Smooth muscle cell (in vitro differentiated cells): ENCODE measurements around the gene MITF. TPM values are rescaled to one million over a fixed set of nuclear protein-coding genes. Genes with fewer than 3 reads are reported as not detected.

ENCODE experiments used
- DNase-seq: peaks from one replicate; lab custom pipeline; 2025; ENCODE audit not compliant: unreplicated experiment; lab: John Stamatoyannopoulos, UW
- H2AFZ ChIP-seq: fragments of 200-600 bp; sonication (generic); 2 replicates; pipeline ENCODE4 v1.6.0; 2016; ENCODE audit warnings: antibody characterized with exemption, low read depth, mild to moderate bottlenecking
- H3F3A ChIP-seq: fragments of 200-600 bp; sonication (generic); 2 replicates; pipeline ENCODE4 v1.6.0; 2017; ENCODE audit warnings: antibody characterized with exemption, low read depth
- H3K27ac ChIP-seq: fragments of 200-600 bp; sonication (generic); 2 replicates; pipeline ENCODE4 v1.5.1; 2016; ENCODE audit warnings: low read depth, mild to moderate bottlenecking
- H3K27me3 ChIP-seq: fragments of 200-600 bp; sonication (generic); 2 replicates; pipeline ENCODE4 v1.6.1; 2016; ENCODE audit warnings: low read depth, mild to moderate bottlenecking
- H3K36me3 ChIP-seq: fragments of 200-600 bp; sonication (generic); 2 replicates; pipeline ENCODE4 v1.5.1; 2016; ENCODE audit warnings: low read depth
- H3K4me1 ChIP-seq: fragments of 200-600 bp; sonication (generic); 2 replicates; pipeline ENCODE4 v1.5.1; 2016; ENCODE audit warnings: low read depth
- H3K4me2 ChIP-seq: fragments of 200-600 bp; sonication (generic); 2 replicates; pipeline ENCODE4 v1.6.0; 2016; ENCODE audit warnings: mild to moderate bottlenecking
- H3K4me3 ChIP-seq: fragments of 200-600 bp; sonication (generic); 2 replicates; pipeline ENCODE4 v1.5.1; 2016; ENCODE audit warnings: mild to moderate bottlenecking
- H3K79me2 ChIP-seq: fragments of 200-600 bp; sonication (generic); 2 replicates; pipeline ENCODE4 v1.6.0; 2016; ENCODE audit warnings: low read depth, mild to moderate bottlenecking
- H3K9ac ChIP-seq: fragments of 200-600 bp; sonication (generic); 2 replicates; pipeline ENCODE4 v1.6.0; 2016; ENCODE audit warnings: low read depth
- H3K9me3 ChIP-seq: fragments of 200-600 bp; sonication (generic); replicated peaks from 2 replicates; pipeline ENCODE4 v1.5.1; 2016; ENCODE audit warnings: low read depth
- H4K20me1 ChIP-seq: fragments of 200-600 bp; sonication (generic); 2 replicates; pipeline ENCODE4 v1.6.0; 2016; ENCODE audit warnings: low read depth
- CTCF ChIP-seq: fragments of 200-600 bp; sonication (generic); IDR thresholded peaks from 2 replicates; pipeline ENCODE4 v1.5.1; 2017; ENCODE audit warnings: borderline replicate concordance, mild to moderate bottlenecking, antibody characterized with exemption; ENCODE audit not compliant: insufficient read depth, poor library complexity, severe bottlenecking
- WGBS: methylation state at CpG from one replicate; pipeline ENCODE4 v1.1.7; 2016; ENCODE audit warnings: low lambda C conversion rate; 5-methylcytosine and 5-hydroxymethylcytosine counted together
- polyA plus RNA-seq: library from polyadenylated mRNA; unstranded; fragments of >200 nt; fragmentation: Nextera tagmentation; extraction: Ambion mirVana; gene quantifications from 2 replicates; pipeline ENCODE4 v1.2.1, GENCODE V29; 2016
- total RNA-seq: library from RNA; depleted of rRNA; stranded (reverse); fragments of >200 nt; gene quantifications from 2 replicates; pipeline ENCODE4 v1.2.3, GENCODE V29; 2014

The MITF gene
- total and polyA plus RNA-seq, 2 experiments from 2014 or later, result 2.3 to 3.1 TPM

GRCh38 chr3:69856965-69857705 lies 117.9 kb downstream of the MITF start:
- H3F3A ChIP-seq, result no peaks in the 10 kb centered on the region
- H3K9ac ChIP-seq, result no peak overlapping the region
- no peaks in the 10 kb centered on the region for H3K9me3 ChIP-seq
- no peaks in the 10 kb centered on the region for H3K79me2 ChIP-seq
- no peaks in the 10 kb centered on the region for H3K4me1 ChIP-seq
- no peaks in the 10 kb centered on the region for H4K20me1 ChIP-seq
- no peak for TF ChIP-seq CTCF
- no peak for DNase-seq
- H3K27ac ChIP-seq, result no peak overlapping the region
- no peak overlapping the region for H2AFZ ChIP-seq
- H3K4me3 ChIP-seq, result no peak overlapping the region
- no peaks in the 10 kb centered on the region for H3K36me3 ChIP-seq
- peaks cover 12% of the 10 kb centered on the region for H3K27me3 ChIP-seq
- H3K4me2 ChIP-seq, result no peak overlapping the region
- 88% methylated on average over 3 of the region's 3 CpGs for WGBS

DNA sequence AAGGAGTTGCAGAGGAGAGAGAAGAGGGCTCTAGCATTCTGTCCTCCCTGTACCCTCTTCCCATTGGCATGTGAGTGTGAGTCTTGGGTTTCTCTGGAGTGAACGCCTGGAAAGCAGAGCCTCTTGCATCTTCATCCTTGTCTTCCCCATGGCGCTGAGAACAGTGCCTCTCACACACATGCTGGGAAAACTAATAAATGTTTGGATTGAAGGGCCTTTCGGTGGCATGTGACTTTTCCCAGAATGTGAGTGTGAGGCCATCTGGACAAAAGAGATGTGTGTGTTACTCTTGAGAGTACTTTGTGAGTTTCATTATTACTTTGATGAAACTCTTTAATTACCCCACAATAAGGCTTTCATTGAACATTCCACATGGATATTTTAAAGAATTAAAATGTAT lies 122.3 kb downstream of the MITF start:
- H3K36me3 ChIP-seq, result no peaks in the 10 kb centered on the region
- TF ChIP-seq CTCF, result no peak
- H4K20me1 ChIP-seq, result no peaks in the 10 kb centered on the region
- no peaks in the 10 kb centered on the region for H3K79me2 ChIP-seq
- no peaks in the 10 kb centered on the region for H3K4me1 ChIP-seq
- WGBS, result 90% methylated on average over 3 of the region's 3 CpGs
- H3K9ac ChIP-seq, result no peak overlapping the region
- H3F3A ChIP-seq, result no peaks in the 10 kb centered on the region
- no peak overlapping the region for H3K4me3 ChIP-seq
- H3K27ac ChIP-seq, result no peak overlapping the region
- H3K4me2 ChIP-seq, result no peak overlapping the region
- peaks cover 8% of the 10 kb centered on the region for H3K27me3 ChIP-seq
- no peak for DNase-seq
- no peak overlapping the region for H2AFZ ChIP-seq
- no peaks in the 10 kb centered on the region for H3K9me3 ChIP-seq

GRCh38 chr3:69864141-69864540 lies 124.9 kb downstream of the MITF start:
- Histone ChIP-seq H3K9ac (no peak overlapping the region), H3K36me3 (no peaks in the 10 kb centered on the region), H3K4me1 (no peaks in the 10 kb centered on the region), H3K79me2 (no peaks in the 10 kb centered on the region), H2AFZ (no peak overlapping the region), H3K4me2 (no peak overlapping the region), H3F3A (no peaks in the 10 kb centered on the region), H3K4me3 (no peak overlapping the region), H3K27me3 (no peaks in the 10 kb centered on the region), H4K20me1 (no peaks in the 10 kb centered on the region), H3K27ac (no peak overlapping the region), H3K9me3 (no peaks in the 10 kb centered on the region)
- 89% methylated on average over 3 of the region's 3 CpGs for WGBS
- DNase-seq, result no peak
- no peak for TF ChIP-seq CTCF

GRCh38 chr3:69864766-69865165 lies 125.5 kb downstream of the MITF start:
- H3K4me3 ChIP-seq, result no peak overlapping the region
- H3K27ac ChIP-seq, result no peak overlapping the region
- no peaks in the 10 kb centered on the region for H3K27me3 ChIP-seq
- no peak overlapping the region for H3K4me2 ChIP-seq
- no peak for DNase-seq
- 90% methylated on average over 2 of the region's 2 CpGs for WGBS
- H3K9me3 ChIP-seq, result no peaks in the 10 kb centered on the region
- H3K79me2 ChIP-seq, result no peaks in the 10 kb centered on the region
- no peak for TF ChIP-seq CTCF
- no peaks in the 10 kb centered on the region for H3F3A ChIP-seq
- no peaks in the 10 kb centered on the region for H3K4me1 ChIP-seq
- H2AFZ ChIP-seq, result no peak overlapping the region
- no peaks in the 10 kb centered on the region for H3K36me3 ChIP-seq
- H3K9ac ChIP-seq, result no peak overlapping the region
- H4K20me1 ChIP-seq, result no peaks in the 10 kb centered on the region
